ENCODE measurements around the gene MS4A18.
"Not testable (repeated sequence)": the region's sequence is repeated elsewhere in the genome, so short reads cannot be mapped to it uniquely, and the experiment has no call there.

Gene MS4A18

GRCh38 chr11:60724420-60724819 is at the start of gene MS4A18:
MS4A18 (plus strand) TSS chr11:60724720.
- DNase-seq (ENCODE audit: low read depth in 3 of 3), result no peak

- not testable (repeated sequence) for DNase-seq (ENCODE audit: low read depth in 3 of 3)
These were observed 46.3 kb upstream of the MS4A18 start for GRCh38 chr11:60678231-60678630.

- DNase-seq (ENCODE audit: low read depth in 3 of 3), result no peak
These were observed 44.6 kb upstream of the MS4A18 start for GRCh38 chr11:60679879-60680278.

- DNase-seq (ENCODE audit: low read depth in 3 of 3), result no peak
These were observed 43.9 kb upstream of the MS4A18 start for GRCh38 chr11:60680455-60681119.

GRCh38 chr11:60684541-60684848 is 40.0 kb upstream of the MS4A18 start:
- not testable (repeated sequence) for DNase-seq (ENCODE audit: low read depth in 3 of 3)

- DNase-seq (ENCODE audit: low read depth in 3 of 3), result no peak
These were observed 32.9 kb upstream of the MS4A18 start for GRCh38 chr11:60691661-60692060.

- no peak for DNase-seq (ENCODE audit: low read depth in 3 of 3)
These were observed 25.2 kb upstream of the MS4A18 start, which contains the start of gene MS4A8 for GRCh38 chr11:60699284-60699691. MS4A8 (plus strand) TSS chr11:60699612; CDS start chr11:60700861, 1,249 bp downstream.

- DNase-seq (ENCODE audit: low read depth in 3 of 3), result no peak
These were observed 24.6 kb upstream of the MS4A18 start for GRCh38 chr11:60699936-60700335.

GRCh38 chr11:60700689-60701468 is 23.6 kb upstream of the MS4A18 start:
- DNase-seq (ENCODE audit: low read depth in 3 of 3), result no peak

GRCh38 chr11:60701469-60701818 is 23.1 kb upstream of the MS4A18 start:
- DNase-seq (ENCODE audit: low read depth in 3 of 3), result no peak

- DNase-seq (ENCODE audit: low read depth in 3 of 3), result no peak
These were observed 21.1 kb upstream of the MS4A18 start for GRCh38 chr11:60703374-60703773.

GRCh38 chr11:60705895-60706294 is 18.6 kb upstream of the MS4A18 start:
- no peak for DNase-seq (ENCODE audit: low read depth in 3 of 3)

GRCh38 chr11:60706931-60707330 is 17.6 kb upstream of the MS4A18 start:
- no peak for DNase-seq (ENCODE audit: low read depth in 3 of 3)

GRCh38 chr11:60710482-60710881 is 14.0 kb upstream of the MS4A18 start:
- no peak for DNase-seq (ENCODE audit: low read depth in 3 of 3)

- no peak for DNase-seq (ENCODE audit: low read depth in 3 of 3)
These were observed 13.2 kb upstream of the MS4A18 start for GRCh38 chr11:60711276-60711675.

- not testable (repeated sequence) for DNase-seq (ENCODE audit: low read depth in 3 of 3)
These were observed 11.1 kb upstream of the MS4A18 start for GRCh38 chr11:60713423-60713822.

GRCh38 chr11:60717956-60718355 is 6.6 kb upstream of the MS4A18 start:
- no peak for DNase-seq (ENCODE audit: low read depth in 3 of 3)

- no peak for DNase-seq (ENCODE audit: low read depth in 3 of 3)
These were observed 5.8 kb upstream of the MS4A18 start for GRCh38 chr11:60718524-60719316.

- DNase-seq (ENCODE audit: low read depth in 3 of 3), result no peak
These were observed 5.1 kb upstream of the MS4A18 start for GRCh38 chr11:60719391-60719790.

- no peak for DNase-seq (ENCODE audit: low read depth in 3 of 3)
These were observed 4.1 kb upstream of the MS4A18 start for GRCh38 chr11:60720460-60720859.

- DNase-seq (ENCODE audit: low read depth in 3 of 3), result no peak
These were observed 1.1 kb downstream of the MS4A18 start for GRCh38 chr11:60725592-60725991.

GRCh38 chr11:60731586-60731985 is 7.1 kb downstream of the MS4A18 start:
- no peak for DNase-seq (ENCODE audit: low read depth in 3 of 3)

- DNase-seq (ENCODE audit: low read depth in 3 of 3), result no peak
These were observed 9.8 kb downstream of the MS4A18 start for GRCh38 chr11:60734279-60734678.

All from stimulated activated CD4-positive, alpha-beta T cell treated with anti-CD3 and anti-CD28 coated beads, TNF-alpha, amount 100 ng/mL, for 48 hours (primary cell).